ENCODE data around the gene CORO1A. TPM values are rescaled to one million over a fixed set of nuclear protein-coding genes. Genes with fewer than 3 reads are reported as not detected.

CORO1A gene
- total RNA-seq, 2 experiments from 2014 or later, result 1,130 to 1,151 TPM

DNA sequence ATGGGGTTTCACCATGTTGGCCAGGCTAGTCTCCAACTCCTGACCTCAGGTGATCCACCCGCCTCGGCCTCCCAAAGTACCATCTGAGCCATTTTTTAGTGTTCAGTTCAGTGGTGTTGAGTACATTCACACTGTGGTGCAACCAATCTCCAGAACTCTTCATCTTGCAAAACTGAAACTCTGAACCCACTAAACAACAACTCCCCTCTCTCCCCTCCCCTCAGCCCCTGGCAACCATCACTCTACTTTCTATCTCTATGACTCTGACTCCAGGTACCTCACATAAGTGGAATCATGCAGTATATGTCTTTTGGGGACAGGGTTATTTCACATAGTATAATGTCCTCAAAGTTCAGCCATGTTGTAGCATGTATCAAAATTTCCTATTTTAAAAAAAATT is 41.7 kb upstream of the CORO1A start:
- ChIA-PET CTCF (interaction anchor here (1.2 to 1.9 kb wide), 3 partner anchors 11 to 37 kb away, joined by 4 to 16 read pairs (median 9); no protein-coding TSS in a partner anchor), POLR2A (no interaction called here)
- Mint-ChIP-seq H3K4me1 (ENCODE audit: low read depth) (peaks cover 26% of the 10 kb centered on the region), H3K36me3 (ENCODE audit: low read depth) (no peaks in the 10 kb centered on the region), H3K9me3 (no peaks in the 10 kb centered on the region), H3K27me3 (no peaks in the 10 kb centered on the region), H3K4me3 (no peak overlapping the region), H3K27ac (no peak overlapping the region)
- no peak for TF ChIP-seq CTCF (IDR thresholded peaks at IDR 0.05)
- intact Hi-C loops (cut with micrococcal nuclease), result no loop called here
- DNase-seq, result no peak
- ATAC-seq, result peak; percentile 40

- peak; percentile 43 for DNase-seq
Observed at GRCh38 chr16:30142672-30143346, 40.6 kb upstream of the CORO1A start.

DNA sequence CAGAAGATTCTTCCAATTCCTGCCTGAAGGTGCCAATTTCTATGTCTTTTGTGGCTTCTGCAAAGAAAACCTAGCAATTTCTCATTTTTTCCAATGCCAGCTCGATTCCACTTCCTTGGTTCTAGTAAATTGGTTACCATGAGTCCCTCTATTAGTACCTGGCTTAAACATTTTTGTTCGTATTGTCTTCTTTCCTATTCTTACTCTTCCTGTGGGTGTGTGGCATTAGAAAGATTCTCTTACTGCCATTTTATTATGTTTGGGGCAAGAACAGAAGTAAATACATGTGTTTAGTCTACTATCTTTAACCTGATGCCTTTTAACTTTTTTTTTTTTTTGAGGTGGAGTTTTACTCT is 40.1 kb upstream of the CORO1A start:
- Mint-ChIP-seq H3K27ac (peak overlapping the region; percentile 50), H3K4me1 (ENCODE audit: low read depth) (peaks cover 26% of the 10 kb centered on the region), H3K9me3 (no peaks in the 10 kb centered on the region), H3K36me3 (ENCODE audit: low read depth) (no peaks in the 10 kb centered on the region), H3K27me3 (no peaks in the 10 kb centered on the region), H3K4me3 (no peak overlapping the region)
- ChIA-PET POLR2A (interaction anchor here (1.2 kb wide), 1 partner anchor 12 kb away, joined by 4 read pairs; no protein-coding TSS in a partner anchor), CTCF (interaction anchor here (0.8 to 1.9 kb wide), 8 partner anchors 13 to 266 kb away, joined by 3 to 16 read pairs (median 4); partner anchors contain the start of gene TBX6)
- intact Hi-C loops (cut with micrococcal nuclease), result no loop called here
- ATAC-seq (peak; percentile 49), DNase-seq (no peak)
- no peak for TF ChIP-seq CTCF (IDR thresholded peaks at IDR 0.05)

More at GRCh38 chr16:30142672-30143346, 40.6 kb upstream of the CORO1A start:
- ChIA-PET CTCF (interaction anchor here (0.8 to 1.9 kb wide), 10 partner anchors 12 to 267 kb away, joined by 3 to 16 read pairs (median 4); partner anchors contain the start of gene TBX6), POLR2A (interaction anchor here (1.2 kb wide), 1 partner anchor 12 kb away, joined by 4 read pairs; no protein-coding TSS in a partner anchor)
- peak; percentile 80 for ATAC-seq
- peaks cover 26% of the 10 kb centered on the region for H3K4me1 Mint-ChIP-seq (ENCODE audit: low read depth)
- no peaks in the 10 kb centered on the region for H3K27me3 Mint-ChIP-seq
- no peaks in the 10 kb centered on the region for H3K9me3 Mint-ChIP-seq
- peak overlapping the region; percentile 50 for H3K27ac Mint-ChIP-seq
- no peak for TF ChIP-seq CTCF (IDR thresholded peaks at IDR 0.05)
- H3K4me3 Mint-ChIP-seq, result no peak overlapping the region
- intact Hi-C loops (cut with micrococcal nuclease), result no loop called here
- no peaks in the 10 kb centered on the region for H3K36me3 Mint-ChIP-seq (ENCODE audit: low read depth)

DNA sequence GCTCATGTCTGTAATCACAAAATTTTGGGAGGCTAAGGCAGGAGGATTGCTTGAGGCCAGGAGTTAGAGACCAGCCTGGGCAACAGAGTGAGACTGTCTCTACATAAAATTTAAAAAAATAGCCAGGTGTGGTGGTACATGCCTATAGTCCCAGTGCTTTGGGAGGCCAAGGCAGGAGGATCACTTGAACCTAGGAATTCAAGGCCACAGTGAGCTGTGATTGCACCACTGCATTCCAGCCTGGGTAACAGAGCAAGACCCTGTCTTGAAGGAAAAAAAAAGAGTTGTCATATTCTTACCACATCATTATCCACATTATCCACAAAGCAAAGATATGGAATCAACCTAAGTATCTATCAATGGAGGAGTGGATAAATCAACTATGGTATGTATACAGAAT is 39.4 kb upstream of the CORO1A start:
- Mint-ChIP-seq H3K36me3 (ENCODE audit: low read depth) (no peaks in the 10 kb centered on the region), H3K27ac (no peak overlapping the region), H3K4me1 (ENCODE audit: low read depth) (peaks cover 26% of the 10 kb centered on the region), H3K9me3 (no peaks in the 10 kb centered on the region), H3K27me3 (no peaks in the 10 kb centered on the region), H3K4me3 (no peak overlapping the region)
- ChIA-PET CTCF (no interaction called here), POLR2A (no interaction called here)
- DNase-seq (no peak), ATAC-seq (no peak)
- intact Hi-C loops (cut with micrococcal nuclease), result no loop called here
- TF ChIP-seq CTCF (IDR thresholded peaks at IDR 0.05), result no peak

GRCh38 chr16:30144917-30145316 is 38.5 kb upstream of the CORO1A start:
- no peak for ATAC-seq
- H3K36me3 Mint-ChIP-seq (ENCODE audit: low read depth), result peaks cover 3% of the 10 kb centered on the region
- POLR2A ChIA-PET, result no interaction called here
- DNase-seq, result no peak
- H3K27me3 Mint-ChIP-seq, result no peaks in the 10 kb centered on the region
- CTCF ChIA-PET, result no interaction called here
- H3K27ac Mint-ChIP-seq, result no peak overlapping the region
- H3K4me3 Mint-ChIP-seq, result no peak overlapping the region
- H3K4me1 Mint-ChIP-seq (ENCODE audit: low read depth), result peaks cover 18% of the 10 kb centered on the region
- intact Hi-C loops (cut with micrococcal nuclease), result no loop called here
- H3K9me3 Mint-ChIP-seq, result peaks cover 6% of the 10 kb centered on the region
- TF ChIP-seq CTCF (IDR thresholded peaks at IDR 0.05), result no peak

All from activated CD8-positive, alpha-beta T cell treated with anti-CD3 and anti-CD28 coated beads for 36 hours (primary cell).